Neural cell (in vitro differentiated cells): ENCODE measurements around the gene ESPN. TPM values are rescaled to one million over a fixed set of nuclear protein-coding genes. Genes with fewer than 3 reads are reported as not detected.

Experiments used
- H2AFZ ChIP-seq: fragments of 200-600, 300-800 bp; sonication (generic), shearing (Covaris generic); 2 replicates; pipeline ENCODE4 v1.6.0; 2014; ENCODE audit warnings: low read depth, mild to moderate bottlenecking, antibody characterized with exemption, low read length, moderate library complexity
- H3F3A ChIP-seq: fragments of 200-600 bp; shearing (Covaris generic); 2 replicates; pipeline ENCODE4 v1.6.1; 2016; ENCODE audit warnings: mild to moderate bottlenecking, moderate library complexity, mixed read lengths, antibody characterized with exemption, low read length; ENCODE audit not compliant: insufficient read depth, poor library complexity, severe bottlenecking
- H3K27ac ChIP-seq: fragments of 200-600, 300-800 bp; sonication (generic), shearing (Covaris generic); 2 replicates; pipeline ENCODE4 v1.5.1; 2014; ENCODE audit warnings: mild to moderate bottlenecking, low read length, moderate library complexity
- H3K27me3 ChIP-seq: fragments of 300-800, 200-600 bp; sonication (generic), shearing (Covaris generic); 2 replicates; pipeline ENCODE4 v1.6.0; 2014; ENCODE audit warnings: mild to moderate bottlenecking, low read depth, low read length, moderate library complexity; ENCODE audit not compliant: insufficient read depth
- H3K36me3 ChIP-seq: fragments of 300-800, 200-600 bp; sonication (generic), shearing (Covaris generic); 2 replicates; pipeline ENCODE4 v1.5.1; 2014; ENCODE audit warnings: mild to moderate bottlenecking, antibody characterized with exemption, low read length, moderate library complexity; ENCODE audit not compliant: insufficient read depth
- H3K4me2 ChIP-seq: fragments of 300-800, 200-600 bp; sonication (generic), shearing (Covaris generic); 2 replicates; pipeline ENCODE4 v1.6.0; 2014; ENCODE audit warnings: mild to moderate bottlenecking, low read length
- H3K4me3 ChIP-seq: fragments of 300-800, 200-600 bp; sonication (generic), shearing (Covaris generic); 2 replicates; pipeline ENCODE4 v1.5.1; 2014; ENCODE audit warnings: mild to moderate bottlenecking, low read length, moderate library complexity
- H3K79me2 ChIP-seq: fragments of 200-600 bp; shearing (Covaris generic); replicated peaks from 2 replicates; pipeline ENCODE4 v1.6.0; 2014; ENCODE audit warnings: mild to moderate bottlenecking, low read length, moderate library complexity; ENCODE audit not compliant: insufficient read depth
- H3K9ac ChIP-seq: fragments of 300-800, 200-600 bp; sonication (generic), shearing (Covaris generic); 2 replicates; pipeline ENCODE4 v1.6.1; 2016; ENCODE audit warnings: mild to moderate bottlenecking, low read length, mixed read lengths
- H3K9me2 ChIP-seq: fragments of 200-600 bp; shearing (Covaris generic); 2 replicates; pipeline ENCODE4 v1.6.1; 2016; ENCODE audit warnings: mild to moderate bottlenecking, low read length, mixed read lengths; ENCODE audit not compliant: insufficient read depth
- H3K9me3 ChIP-seq: fragments of 200-600, 300-800 bp; sonication (generic), shearing (Covaris generic); 2 replicates; pipeline ENCODE4 v1.6.1; 2016; ENCODE audit warnings: mild to moderate bottlenecking, mixed run types, low read length, moderate library complexity, mixed read lengths
- H4K20me1 ChIP-seq: fragments of 200-600 bp; shearing (Covaris generic); 2 replicates; pipeline ENCODE4 v1.6.1; 2016; ENCODE audit warnings: mild to moderate bottlenecking, mixed run types; ENCODE audit not compliant: insufficient read depth
- CTCF ChIP-seq: fragments of 450-650 bp; IDR thresholded peaks from 2 replicates; pipeline ENCODE4 v1.5.1; 2014; ENCODE audit warnings: antibody characterized with exemption, mild to moderate bottlenecking, moderate library complexity; ENCODE audit not compliant: poor library complexity, severe bottlenecking
- EZH2 ChIP-seq: fragments of 200-600, 300-800 bp; shearing (Covaris generic), sonication (generic); IDR thresholded peaks from 2 replicates; pipeline ENCODE4 v1.6.1; 2014; ENCODE audit warnings: antibody characterized with exemption, low read length, borderline replicate concordance, mild to moderate bottlenecking; ENCODE audit not compliant: insufficient read depth, poor library complexity, severe bottlenecking
- POLR2AphosphoS5 ChIP-seq: IDR thresholded peaks from 2 replicates; pipeline ENCODE4 v1.6.1; 2012
- RAD21 ChIP-seq: fragments of 450-650 bp; conservative IDR thresholded peaks from 2 replicates; pipeline ENCODE4 v1.6.1; 2014; ENCODE audit warnings: antibody characterized with exemption, mild to moderate bottlenecking, moderate library complexity
- REST ChIP-seq: IDR thresholded peaks from 2 replicates; pipeline ENCODE4 v1.6.1; 2012; ENCODE audit warnings: borderline replicate concordance
- SMC3 ChIP-seq: fragments of 450-650 bp; conservative IDR thresholded peaks from 2 replicates; pipeline ENCODE4 v1.6.1; 2014; ENCODE audit warnings: antibody characterized with exemption, mild to moderate bottlenecking, moderate library complexity; ENCODE audit not compliant: poor library complexity
- TAF1 ChIP-seq: IDR thresholded peaks from 2 replicates; pipeline ENCODE4 v1.6.1; 2012; ENCODE audit warnings: low read depth
- polyA plus RNA-seq: library from polyadenylated mRNA; depleted of rRNA; stranded (reverse); fragments of >200 nt; gene quantifications from 2 replicates; pipeline ENCODE4 v1.2.3, GENCODE V29; 2014

ESPN gene
- polyA plus RNA-seq, 1 donor from 2014 or later = not detected

- Histone ChIP-seq H3K9ac (no peak overlapping the region), H3K4me3 (peak overlapping the region; percentile 55), H3K27me3 (peaks cover 83% of the 10 kb centered on the region), H2AFZ (no peak overlapping the region), H3K36me3 (no peaks in the 10 kb centered on the region), H4K20me1 (no peaks in the 10 kb centered on the region), H3K9me3 (no peaks in the 10 kb centered on the region), H3K79me2 (no peaks in the 10 kb centered on the region), H3K9me2 (no peaks in the 10 kb centered on the region), H3K27ac (no peak overlapping the region), H3K4me2 (no peak overlapping the region), H3F3A (no peaks in the 10 kb centered on the region)
- no peak for TF ChIP-seq TAF1
- peak; percentile 27 for TF ChIP-seq EZH2
Observed at GRCh38 chr1:6418668-6419396, 5.7 kb upstream of the ESPN start.

- H3K4me3 ChIP-seq = peak overlapping the region; percentile 55
Observed at GRCh38 chr1:6419397-6419803, 5.2 kb upstream of the ESPN start.

More at GRCh38 chr1:6419397-6419803, 5.2 kb upstream of the ESPN start:
- Histone ChIP-seq H3K27ac (no peak overlapping the region), H3K36me3 (no peaks in the 10 kb centered on the region), H3K27me3 (peaks cover 89% of the 10 kb centered on the region), H3K9me3 (no peaks in the 10 kb centered on the region), H3K9ac (no peak overlapping the region), H3K79me2 (no peaks in the 10 kb centered on the region), H4K20me1 (no peaks in the 10 kb centered on the region), H3F3A (no peaks in the 10 kb centered on the region), H3K4me2 (no peak overlapping the region), H3K9me2 (no peaks in the 10 kb centered on the region), H2AFZ (no peak overlapping the region)
- no peak for TF ChIP-seq CTCF
- no peak for TF ChIP-seq REST
- TF ChIP-seq RAD21 = no peak
- TF ChIP-seq EZH2 = peak; percentile 10
- TF ChIP-seq TAF1 = no peak
- TF ChIP-seq POLR2AphosphoS5 = no peak
- no peak for TF ChIP-seq SMC3
